ENCODE measurements around the gene PLD5. TPM values are rescaled to one million over a fixed set of nuclear protein-coding genes. Genes with fewer than 3 reads are reported as not detected.

The PLD5 gene
- total and polyA plus RNA-seq, 4 donors = under 0.01 to 0.17 (median 0.05) TPM; not detected in 1

DNA sequence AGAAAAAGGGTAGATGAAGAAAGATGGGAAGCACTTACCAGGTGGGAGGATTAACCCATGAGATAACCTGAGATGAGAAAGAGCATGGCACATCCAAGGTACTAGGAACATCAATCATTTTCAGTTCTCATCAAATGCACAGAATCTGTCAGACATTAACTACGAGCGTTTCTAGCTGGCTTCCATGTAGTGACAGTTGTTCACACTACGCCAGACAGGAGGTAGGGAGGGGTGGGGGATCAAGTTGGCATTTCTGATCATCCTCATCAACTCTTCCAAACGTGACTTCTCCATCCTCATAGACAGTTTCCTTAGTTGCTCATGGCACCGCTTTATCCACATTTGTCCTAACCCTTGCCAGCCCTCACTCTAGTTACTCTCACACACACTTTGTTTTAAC lies 120.2 kb downstream of the PLD5 start (continued):
- no peak for TF ChIP-seq SP1 (IDR thresholded peaks at IDR 0.05)
- TF ChIP-seq HNF4A (conservative IDR thresholded peaks at IDR 0.05) = no peak

- no peak overlapping the region for H3K4me3 ChIP-seq (ENCODE audit: low read depth in 1 of 3, low read length in 3 of 3)
- H3K36me3 ChIP-seq (ENCODE audit: control insufficient read depth in 4 of 4, insufficient read depth in 3 of 4, low read depth in 1 of 4, low read length in 3 of 4) = no peaks in the 10 kb centered on the region
- no peak for TF ChIP-seq NR2F2 (IDR thresholded peaks at IDR 0.05)
- no peak for TF ChIP-seq FOXA2 (IDR thresholded peaks at IDR 0.05)
- no peak for TF ChIP-seq HNF4G (IDR thresholded peaks at IDR 0.05)
- no peak for TF ChIP-seq HNF4A (conservative IDR thresholded peaks at IDR 0.05)
- no peak for TF ChIP-seq SP1 (IDR thresholded peaks at IDR 0.05)
- TF ChIP-seq, protein P1, sequence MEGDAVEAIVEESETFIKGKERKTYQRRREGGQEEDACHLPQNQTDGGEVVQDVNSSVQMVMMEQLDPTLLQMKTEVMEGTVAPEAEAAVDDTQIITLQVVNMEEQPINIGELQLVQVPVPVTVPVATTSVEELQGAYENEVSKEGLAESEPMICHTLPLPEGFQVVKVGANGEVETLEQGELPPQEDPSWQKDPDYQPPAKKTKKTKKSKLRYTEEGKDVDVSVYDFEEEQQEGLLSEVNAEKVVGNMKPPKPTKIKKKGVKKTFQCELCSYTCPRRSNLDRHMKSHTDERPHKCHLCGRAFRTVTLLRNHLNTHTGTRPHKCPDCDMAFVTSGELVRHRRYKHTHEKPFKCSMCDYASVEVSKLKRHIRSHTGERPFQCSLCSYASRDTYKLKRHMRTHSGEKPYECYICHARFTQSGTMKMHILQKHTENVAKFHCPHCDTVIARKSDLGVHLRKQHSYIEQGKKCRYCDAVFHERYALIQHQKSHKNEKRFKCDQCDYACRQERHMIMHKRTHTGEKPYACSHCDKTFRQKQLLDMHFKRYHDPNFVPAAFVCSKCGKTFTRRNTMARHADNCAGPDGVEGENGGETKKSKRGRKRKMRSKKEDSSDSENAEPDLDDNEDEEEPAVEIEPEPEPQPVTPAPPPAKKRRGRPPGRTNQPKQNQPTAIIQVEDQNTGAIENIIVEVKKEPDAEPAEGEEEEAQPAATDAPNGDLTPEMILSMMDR (IDR thresholded peaks at IDR 0.05; ENCODE audit: low read depth, low read length, missing input control) = no peak
- TF ChIP-seq RXRA (IDR thresholded peaks at IDR 0.05) = no peak
- no peak for TF ChIP-seq TAF1 (conservative IDR thresholded peaks at IDR 0.05)
- no peak for TF ChIP-seq JUND (IDR thresholded peaks at IDR 0.05)
- TF ChIP-seq FOXA1 (IDR thresholded peaks at IDR 0.05) = no peak
- TF ChIP-seq GABPA (IDR thresholded peaks at IDR 0.05 in 1 of 2, conservative IDR thresholded peaks at IDR 0.05 in 1 of 2) = no peak
- DNase-seq (ENCODE audit: low spot score) = no peak
- no peak overlapping the region for H3K27ac ChIP-seq (ENCODE audit: low read depth in 1 of 2, low read length in 2 of 2)
- H3K4me1 ChIP-seq (ENCODE audit: control insufficient read depth in 4 of 4, insufficient read depth in 4 of 4, low read length in 3 of 4) = no peaks in the 10 kb centered on the region
- peaks cover 0 to 3% (median 0%) of the 10 kb centered on the region in 4 donors for H3K27me3 ChIP-seq (ENCODE audit: control insufficient read depth in 4 of 4, insufficient read depth in 4 of 4, low read length in 3 of 4)
- no peak overlapping the region for H3K9ac ChIP-seq (ENCODE audit: low read depth in 1 of 2, low read length in 2 of 2)
- H3K9me3 ChIP-seq (ENCODE audit: control insufficient read depth in 4 of 4, low read length in 3 of 4) = no peaks in the 10 kb centered on the region
- WGBS = 64% methylated on average over 5 of the region's 5 CpGs
These were observed 121.5 kb downstream of the PLD5 start for GRCh38 chr1:242402956-242403355.

DNA sequence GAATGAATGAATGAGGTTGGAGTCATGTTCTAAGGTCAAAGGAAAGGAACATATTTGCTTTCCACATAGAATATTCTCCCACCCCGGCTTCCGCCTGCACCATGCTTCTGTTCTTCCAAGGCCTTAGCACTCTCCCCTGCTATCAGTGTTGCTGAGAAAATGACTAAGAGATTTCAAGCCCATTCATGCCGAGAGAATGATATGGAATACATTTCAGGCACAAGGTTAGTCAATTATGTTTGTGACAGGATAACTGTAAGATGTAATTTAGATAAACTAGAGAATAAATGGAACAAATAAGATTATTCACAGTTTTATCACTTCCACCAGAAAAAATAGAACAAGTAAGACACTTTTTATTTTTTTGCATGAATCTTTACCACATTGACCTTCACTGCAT lies 122.6 kb downstream of the PLD5 start:
- DNase-seq (ENCODE audit: low spot score) = no peak
- Histone ChIP-seq H3K4me1 (ENCODE audit: control insufficient read depth in 4 of 4, insufficient read depth in 4 of 4, low read length in 3 of 4) (no peaks in the 10 kb centered on the region), H3K4me3 (ENCODE audit: low read depth in 1 of 3, low read length in 3 of 3) (no peak overlapping the region), H3K27me3 (ENCODE audit: control insufficient read depth in 4 of 4, insufficient read depth in 4 of 4, low read length in 3 of 4) (peaks cover 0 to 3% (median 0%) of the 10 kb centered on the region in 4 donors), H3K27ac (ENCODE audit: low read depth in 1 of 2, low read length in 2 of 2) (no peak overlapping the region), H3K36me3 (ENCODE audit: control insufficient read depth in 4 of 4, insufficient read depth in 3 of 4, low read depth in 1 of 4, low read length in 3 of 4) (no peaks in the 10 kb centered on the region), H3K9ac (ENCODE audit: low read depth in 1 of 2, low read length in 2 of 2) (no peak overlapping the region), H3K9me3 (ENCODE audit: control insufficient read depth in 4 of 4, low read length in 3 of 4) (no peaks in the 10 kb centered on the region)
- 81% methylated on average over 3 of the region's 3 CpGs for WGBS
- no peak for TF ChIP-seq SP1 (IDR thresholded peaks at IDR 0.05)

- Histone ChIP-seq H3K27ac (ENCODE audit: low read depth in 1 of 2, low read length in 2 of 2) (no peak overlapping the region), H3K4me1 (ENCODE audit: control insufficient read depth in 4 of 4, insufficient read depth in 4 of 4, low read length in 3 of 4) (no peaks in the 10 kb centered on the region), H3K36me3 (ENCODE audit: control insufficient read depth in 4 of 4, insufficient read depth in 3 of 4, low read depth in 1 of 4, low read length in 3 of 4) (no peaks in the 10 kb centered on the region), H3K27me3 (ENCODE audit: control insufficient read depth in 4 of 4, insufficient read depth in 4 of 4, low read length in 3 of 4) (no peaks in the 10 kb centered on the region), H3K4me3 (ENCODE audit: low read depth in 1 of 3, low read length in 3 of 3) (no peak overlapping the region), H3K9me3 (ENCODE audit: control insufficient read depth in 4 of 4, low read length in 3 of 4) (no peaks in the 10 kb centered on the region), H3K9ac (ENCODE audit: low read depth in 1 of 2, low read length in 2 of 2) (no peak overlapping the region)
- no peak for DNase-seq (ENCODE audit: low spot score)
- WGBS = 52% methylated on average over 5 of the region's 5 CpGs
- no peak for TF ChIP-seq RXRA (IDR thresholded peaks at IDR 0.05)
- TF ChIP-seq NR2F2 (IDR thresholded peaks at IDR 0.05) = no peak
- no peak for TF ChIP-seq EGR1 (IDR thresholded peaks at IDR 0.05; ENCODE audit: low read depth in 2 of 2)
- no peak for TF ChIP-seq JUND (IDR thresholded peaks at IDR 0.05)
- no peak for TF ChIP-seq ATF3 (IDR thresholded peaks at IDR 0.05)
- no peak for TF ChIP-seq FOXA2 (IDR thresholded peaks at IDR 0.05)
- TF ChIP-seq, protein P2, sequence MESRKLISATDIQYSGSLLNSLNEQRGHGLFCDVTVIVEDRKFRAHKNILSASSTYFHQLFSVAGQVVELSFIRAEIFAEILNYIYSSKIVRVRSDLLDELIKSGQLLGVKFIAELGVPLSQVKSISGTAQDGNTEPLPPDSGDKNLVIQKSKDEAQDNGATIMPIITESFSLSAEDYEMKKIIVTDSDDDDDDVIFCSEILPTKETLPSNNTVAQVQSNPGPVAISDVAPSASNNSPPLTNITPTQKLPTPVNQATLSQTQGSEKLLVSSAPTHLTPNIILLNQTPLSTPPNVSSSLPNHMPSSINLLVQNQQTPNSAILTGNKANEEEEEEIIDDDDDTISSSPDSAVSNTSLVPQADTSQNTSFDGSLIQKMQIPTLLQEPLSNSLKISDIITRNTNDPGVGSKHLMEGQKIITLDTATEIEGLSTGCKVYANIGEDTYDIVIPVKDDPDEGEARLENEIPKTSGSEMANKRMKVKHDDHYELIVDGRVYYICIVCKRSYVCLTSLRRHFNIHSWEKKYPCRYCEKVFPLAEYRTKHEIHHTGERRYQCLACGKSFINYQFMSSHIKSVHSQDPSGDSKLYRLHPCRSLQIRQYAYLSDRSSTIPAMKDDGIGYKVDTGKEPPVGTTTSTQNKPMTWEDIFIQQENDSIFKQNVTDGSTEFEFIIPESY (IDR thresholded peaks at IDR 0.05) = no peak
- no peak for TF ChIP-seq FOXA1 (IDR thresholded peaks at IDR 0.05)
- no peak for TF ChIP-seq TAF1 (conservative IDR thresholded peaks at IDR 0.05)
- no peak for TF ChIP-seq GABPA (IDR thresholded peaks at IDR 0.05 in 1 of 2, conservative IDR thresholded peaks at IDR 0.05 in 1 of 2)
- TF ChIP-seq HNF4A (conservative IDR thresholded peaks at IDR 0.05) = no peak
- TF ChIP-seq RAD21 (IDR thresholded peaks at IDR 0.05) = no peak
- no peak for TF ChIP-seq REST (IDR thresholded peaks at IDR 0.05)
- no peak for TF ChIP-seq HNF4G (IDR thresholded peaks at IDR 0.05)
These were observed 126.1 kb downstream of the PLD5 start for GRCh38 chr1:242398351-242398750.

Data from liver (tissue), 9 donors.